Epithelial cell of esophagus (primary cell): ENCODE results near the gene PNCK.

Experiments
- DNase-seq: peaks from one replicate; pipeline ENCODE4 v3.0.0; 2010; ENCODE audit warnings: low read depth
- H3K4me3 ChIP-seq: 2 replicates; pipeline ENCODE4 v1.5.1; 2011; ENCODE audit warnings: mild to moderate bottlenecking, low read length, control low read depth
- TF ChIP-seq, protein P1 (sequence below): IDR thresholded peaks from 2 replicates; pipeline ENCODE4 v1.5.1; 2011; ENCODE audit warnings: low read depth, mild to moderate bottlenecking, low read length, control low read depth, inconsistent platforms; ENCODE audit not compliant: insufficient read depth; ENCODE audit errors: missing control alignments

Gene PNCK

DNA sequence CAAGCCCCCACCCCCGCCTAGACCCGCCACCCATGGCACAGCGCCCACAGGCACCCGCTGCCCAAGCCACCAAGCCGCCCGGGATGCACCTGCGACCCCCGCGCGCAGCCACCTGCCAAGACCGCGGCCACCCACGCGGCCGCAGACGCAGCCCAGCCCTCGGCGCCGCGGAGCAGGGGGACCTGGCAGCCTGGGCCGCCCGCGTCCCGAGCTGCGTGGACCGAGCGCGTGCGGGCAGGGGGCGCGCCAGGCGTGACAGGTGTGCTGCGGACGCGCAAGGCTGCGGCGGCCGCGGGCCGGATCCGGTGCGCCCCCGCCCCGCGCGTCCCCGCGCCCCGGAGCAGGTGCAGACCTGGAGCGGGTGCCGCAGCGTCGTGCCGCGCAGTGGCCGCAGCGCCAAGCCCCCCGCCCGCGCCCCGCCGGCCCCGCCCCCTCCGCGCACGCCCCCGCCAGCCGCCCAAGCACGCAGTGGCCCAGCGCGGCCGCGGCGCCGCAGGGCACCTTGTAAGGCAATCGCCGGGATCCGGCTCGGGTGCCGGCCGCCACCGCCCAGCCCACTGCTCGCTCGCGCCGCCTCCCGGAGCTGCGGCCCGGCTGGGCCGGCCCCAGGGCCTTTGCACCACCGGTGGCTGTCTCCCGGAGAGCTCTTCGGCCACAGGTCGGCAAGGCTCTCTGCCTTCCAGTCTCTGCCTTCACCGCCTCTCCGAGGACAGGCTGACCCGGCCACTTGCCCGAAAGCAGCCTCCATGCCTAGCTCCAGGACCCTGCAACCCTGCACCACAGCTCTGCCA, at the start of gene PNCK:
Gene PNCK, minus strand, starts transcription at position 386 of the 791 bp plus-strand sequence. CDS start 737 bp downstream, outside the sequence.
- no peak for DNase-seq
- H3K4me3 ChIP-seq: no peak within 1 kb of the TSS
- TF ChIP-seq, protein P1, sequence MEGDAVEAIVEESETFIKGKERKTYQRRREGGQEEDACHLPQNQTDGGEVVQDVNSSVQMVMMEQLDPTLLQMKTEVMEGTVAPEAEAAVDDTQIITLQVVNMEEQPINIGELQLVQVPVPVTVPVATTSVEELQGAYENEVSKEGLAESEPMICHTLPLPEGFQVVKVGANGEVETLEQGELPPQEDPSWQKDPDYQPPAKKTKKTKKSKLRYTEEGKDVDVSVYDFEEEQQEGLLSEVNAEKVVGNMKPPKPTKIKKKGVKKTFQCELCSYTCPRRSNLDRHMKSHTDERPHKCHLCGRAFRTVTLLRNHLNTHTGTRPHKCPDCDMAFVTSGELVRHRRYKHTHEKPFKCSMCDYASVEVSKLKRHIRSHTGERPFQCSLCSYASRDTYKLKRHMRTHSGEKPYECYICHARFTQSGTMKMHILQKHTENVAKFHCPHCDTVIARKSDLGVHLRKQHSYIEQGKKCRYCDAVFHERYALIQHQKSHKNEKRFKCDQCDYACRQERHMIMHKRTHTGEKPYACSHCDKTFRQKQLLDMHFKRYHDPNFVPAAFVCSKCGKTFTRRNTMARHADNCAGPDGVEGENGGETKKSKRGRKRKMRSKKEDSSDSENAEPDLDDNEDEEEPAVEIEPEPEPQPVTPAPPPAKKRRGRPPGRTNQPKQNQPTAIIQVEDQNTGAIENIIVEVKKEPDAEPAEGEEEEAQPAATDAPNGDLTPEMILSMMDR: no peak

DNA sequence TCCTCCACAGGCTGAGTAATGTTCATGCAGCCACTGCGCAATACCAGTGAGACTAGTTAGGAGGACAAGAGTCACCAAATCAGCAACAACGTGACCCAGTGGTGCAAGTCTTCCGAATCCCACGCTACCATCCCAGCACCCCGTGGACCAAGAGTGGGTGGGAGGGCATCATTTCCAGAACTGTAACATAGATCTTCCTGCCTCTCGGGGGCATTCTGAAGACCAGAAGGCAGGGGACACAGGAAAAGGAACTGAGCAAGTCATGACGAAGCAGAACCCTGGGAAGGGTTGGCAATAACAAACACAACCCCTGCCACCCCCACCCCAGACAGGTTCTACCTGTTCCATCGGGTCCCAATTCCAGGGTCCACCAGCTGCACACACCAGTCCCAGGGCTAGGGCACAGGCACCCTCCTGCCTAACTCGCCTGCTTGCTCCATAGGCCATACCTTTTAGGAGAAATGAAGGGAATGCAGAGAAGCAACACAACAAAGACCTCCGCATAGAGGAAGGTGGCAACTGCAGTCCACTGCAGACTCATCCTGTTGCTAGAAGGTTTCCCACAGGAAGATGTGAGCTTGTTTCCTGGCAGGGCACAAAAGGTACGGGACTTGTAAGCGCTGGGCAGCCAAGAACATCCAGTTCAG, 49.2 kb upstream of the PNCK start:
- peak; percentile 71 for DNase-seq

DNA sequence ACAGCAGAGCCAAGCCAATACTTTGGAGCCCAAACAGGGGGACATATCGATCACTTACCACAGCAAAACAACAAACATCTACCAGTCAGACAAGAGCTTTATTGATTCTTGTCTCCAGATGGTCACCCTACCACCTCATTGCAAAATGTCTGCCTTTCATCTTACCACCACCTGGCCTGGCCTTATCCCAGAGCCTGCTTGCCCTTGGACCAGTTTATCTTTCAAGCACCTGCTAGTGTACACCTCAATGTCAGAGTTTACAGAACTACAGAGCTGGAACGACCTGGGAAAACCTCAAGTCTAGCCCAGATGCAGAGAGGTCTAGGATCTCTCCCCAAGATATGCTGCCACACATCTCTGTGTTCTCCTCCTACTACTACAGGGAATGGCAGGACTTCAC, 46.1 kb upstream of the PNCK start:
- no peak for DNase-seq
- no peak overlapping the region for H3K4me3 ChIP-seq
- TF ChIP-seq, protein P1: no peak

More for the DNA sequence above, 49.2 kb upstream of the PNCK start:
- peak overlapping the region; percentile 63 for H3K4me3 ChIP-seq
- TF ChIP-seq, protein P1: no peak

DNA sequence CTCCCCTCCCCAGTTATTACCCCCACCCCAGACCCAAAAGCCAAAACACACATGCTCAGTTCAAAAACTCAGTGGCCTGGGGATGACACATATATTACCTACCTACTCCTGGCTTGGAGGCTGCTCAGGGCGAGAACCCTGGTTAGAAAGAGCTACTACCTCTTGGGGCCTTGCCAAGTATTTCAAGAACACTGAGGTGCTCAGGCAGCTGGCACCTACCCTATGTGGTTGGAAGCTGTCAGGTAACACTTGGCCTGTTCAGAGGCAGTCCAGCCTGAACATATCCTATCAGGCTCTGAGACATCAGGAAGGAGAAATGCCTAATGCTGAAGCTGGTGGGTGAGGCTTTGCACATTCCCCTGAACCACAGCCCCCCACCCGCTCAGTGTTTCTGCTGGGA, 45.6 kb upstream of the PNCK start:
- TF ChIP-seq, protein P1: no peak
- H3K4me3 ChIP-seq: no peak overlapping the region
- peak; percentile 68 for DNase-seq

DNA sequence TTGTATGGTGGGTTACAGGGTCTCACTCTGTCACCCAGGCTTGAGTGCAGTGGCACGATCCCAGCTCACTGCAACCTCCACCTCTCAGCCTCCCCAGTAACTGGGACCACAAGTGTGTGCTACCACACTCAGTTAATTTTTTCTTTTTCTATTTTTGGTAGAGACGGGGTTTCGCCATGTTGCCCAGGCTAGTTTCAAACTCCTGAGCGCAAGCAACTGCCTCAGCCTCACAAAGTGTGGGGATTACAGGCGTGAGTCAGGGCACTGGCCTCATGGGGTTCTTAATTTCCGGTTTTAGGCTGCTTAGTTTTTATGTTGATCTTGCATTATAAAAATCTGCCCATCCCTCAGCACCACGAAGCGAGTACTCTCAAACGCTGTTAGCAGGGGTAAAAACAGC, 43.8 kb upstream of the PNCK start:
- no peak for DNase-seq
- H3K4me3 ChIP-seq: no peak overlapping the region
- TF ChIP-seq, protein P1: no peak

DNA sequence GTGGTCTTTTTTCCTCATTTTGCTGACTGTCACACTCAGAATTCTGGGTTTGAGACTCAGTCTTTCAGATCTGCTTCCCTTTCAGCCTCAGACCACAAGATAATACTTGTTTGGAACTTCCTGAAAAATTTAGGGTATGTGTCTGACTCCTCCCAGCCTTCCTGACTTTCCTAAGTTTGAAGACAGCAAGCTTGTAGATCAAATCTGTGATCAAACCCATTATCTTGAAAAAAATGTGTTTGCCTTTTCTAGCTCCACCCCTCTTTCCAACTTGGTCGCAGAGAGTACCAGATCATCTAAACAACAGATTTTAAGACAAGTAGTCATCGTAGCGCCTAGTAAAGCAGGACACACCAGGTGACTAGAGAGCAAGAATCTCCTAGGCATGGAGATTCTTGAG, 40.6 kb upstream of the PNCK start:
- DNase-seq: no peak
- TF ChIP-seq, protein P1: no peak
- H3K4me3 ChIP-seq: no peak overlapping the region
